Measurements from ENCODE around the gene CORIN.

DNA sequence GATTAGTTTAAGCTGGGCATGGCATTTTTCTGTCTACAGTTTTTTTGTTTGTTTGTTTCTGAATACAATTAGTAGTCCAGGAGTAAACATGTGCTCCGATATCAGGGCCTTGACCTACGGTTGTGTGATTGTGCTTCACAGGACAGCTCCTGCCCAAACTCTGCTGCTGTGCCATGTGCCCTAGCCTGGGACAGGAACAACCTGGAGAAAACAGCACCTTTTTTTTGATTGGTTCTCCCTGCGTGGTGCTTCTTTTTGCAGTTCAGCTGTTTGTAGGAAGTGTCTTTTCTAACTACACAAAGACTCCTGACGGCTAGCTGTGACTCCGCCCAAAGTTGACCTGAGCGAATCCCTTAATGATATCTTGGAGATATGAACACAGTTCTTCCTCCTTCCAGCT lies 194.0 kb downstream of the CORIN start:
- no peak for TF ChIP-seq POLR2AphosphoS5 (IDR thresholded peaks at IDR 0.05; ENCODE audit: low read depth, low read length)
- no peak for TF ChIP-seq TAF1 (IDR thresholded peaks at IDR 0.05; ENCODE audit: low read depth, low read length)
- no peak for TF ChIP-seq SPI1 (IDR thresholded peaks at IDR 0.05; ENCODE audit: low read depth, low read length)
- no peak for TF ChIP-seq POLR2A (IDR thresholded peaks at IDR 0.05; ENCODE audit: low read depth, low read length)
- TF ChIP-seq PAX5 (IDR thresholded peaks at IDR 0.05; ENCODE audit: insufficient read depth, low read length, severe bottlenecking), result no peak

Measured in GM12891 (cell line).